Inflammatory macrophage treated with lipopolysaccharide for 1 hour (primary cell): ENCODE data around the gene SLC6A8.
"Not testable (repeated sequence)": the region's sequence is repeated elsewhere in the genome, so short reads cannot be mapped to it uniquely, and the experiment has no call there.

Source experiments
- DNase-seq, 2 donors: peaks; one replicate each; pipeline ENCODE4 v3.0.0-alpha.2; 2020 to 2022

The SLC6A8 gene

DNA sequence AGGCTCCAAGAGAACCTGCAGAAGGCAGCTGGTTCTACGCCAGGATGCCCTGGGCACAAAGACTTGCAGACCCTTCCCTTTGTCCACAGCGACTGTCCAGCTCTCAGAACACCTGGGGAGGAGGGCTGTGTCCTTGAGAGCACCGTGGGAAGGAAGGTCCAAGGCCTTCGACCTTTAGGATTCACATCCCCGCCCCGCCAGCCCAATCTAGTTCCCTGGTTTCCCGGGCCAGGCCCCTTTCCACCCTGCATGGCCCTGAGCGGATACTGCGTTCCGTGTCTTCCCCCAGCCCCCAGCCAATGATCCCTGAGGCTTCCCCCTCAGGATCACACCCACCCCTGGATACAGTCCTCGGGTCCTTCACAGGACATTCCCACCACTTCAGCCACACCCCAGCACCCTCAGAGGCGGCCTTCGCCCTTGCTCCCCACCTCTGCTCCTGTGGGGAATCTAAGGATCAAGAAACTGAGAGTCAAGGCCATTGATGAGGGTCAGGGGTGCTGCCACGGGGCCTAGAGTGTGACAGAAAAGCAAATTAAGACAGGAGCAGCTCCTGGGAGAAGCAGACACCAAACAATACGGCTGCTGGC, 46.0 kb downstream of the SLC6A8 start:
- DNase-seq: no peak

DNA sequence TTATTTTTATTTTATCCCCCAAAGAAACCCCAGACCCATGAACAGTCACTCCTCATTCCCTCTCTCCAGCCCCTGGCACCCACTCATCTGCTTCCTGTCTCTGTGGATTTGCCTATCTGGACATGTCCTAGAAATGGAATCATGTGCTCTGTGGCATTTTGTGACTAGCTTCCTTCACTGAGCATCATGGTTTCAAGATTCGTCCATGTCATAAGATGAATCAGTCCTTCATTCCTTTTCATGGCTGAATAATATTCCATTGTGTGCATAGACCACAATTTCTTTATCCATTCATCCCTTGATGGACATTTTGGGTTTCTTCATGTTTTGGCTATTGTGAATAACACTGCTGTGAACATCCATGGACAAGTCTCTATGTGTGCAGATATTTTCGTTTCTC, 47.1 kb downstream of the SLC6A8 start:
- DNase-seq: no peak

DNA sequence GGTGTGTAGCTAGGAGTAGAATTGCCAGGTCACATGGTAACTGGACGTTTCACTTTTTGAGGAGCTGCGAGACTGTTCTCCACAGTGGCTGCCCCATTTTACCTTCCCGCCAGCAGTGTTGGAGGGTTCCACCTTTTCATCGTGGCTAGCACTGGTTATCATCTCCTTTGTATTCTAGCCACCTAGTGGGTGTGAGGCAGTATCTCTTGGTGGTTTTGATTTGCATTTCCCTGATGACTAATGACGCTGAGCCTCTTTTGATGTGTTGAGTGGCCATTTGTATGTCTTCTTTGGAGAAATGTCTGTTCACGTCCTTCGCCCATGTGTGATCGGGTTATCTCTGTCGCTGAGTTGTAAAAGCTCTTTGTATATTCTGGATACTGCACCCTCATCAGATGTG, 47.5 kb downstream of the SLC6A8 start:
- DNase-seq: no peak

DNA sequence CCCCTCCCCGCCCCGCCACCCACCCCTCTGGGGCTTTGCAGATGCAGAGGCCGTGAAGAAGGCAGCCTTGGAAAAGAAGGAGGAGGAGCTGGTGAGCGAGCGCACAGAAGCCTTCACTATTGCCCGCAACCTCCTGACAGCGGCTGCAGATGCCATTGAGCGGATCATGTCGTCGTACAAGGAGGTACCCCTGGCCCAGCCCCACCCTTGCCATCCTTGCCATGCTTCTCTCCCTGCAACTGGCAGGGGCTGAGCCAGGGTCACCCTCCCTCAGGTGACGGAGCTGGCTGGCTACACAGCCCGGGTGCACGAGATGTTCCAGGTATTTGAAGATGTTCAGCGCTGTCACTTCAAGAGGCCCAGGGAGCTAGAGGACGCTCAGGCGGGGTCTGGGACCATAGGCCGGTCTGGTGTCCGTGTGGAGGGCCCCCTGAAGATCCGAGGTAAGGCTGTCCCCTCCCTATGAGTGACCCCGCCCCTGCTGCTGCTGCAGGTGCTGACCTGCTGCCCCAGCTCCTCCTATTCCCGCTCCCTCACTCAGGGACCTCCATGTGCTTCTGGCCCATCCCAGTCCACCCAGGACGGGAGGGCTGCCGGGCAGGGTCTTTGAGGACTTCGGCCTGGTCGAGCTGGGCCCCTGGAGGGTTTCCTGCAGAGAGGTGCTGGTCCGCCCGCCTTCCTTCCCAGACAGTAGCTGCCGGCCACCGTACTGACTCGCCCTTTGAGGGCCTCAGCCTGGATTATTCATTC, 48.5 kb downstream of the SLC6A8 start:
- no peak for DNase-seq

DNA sequence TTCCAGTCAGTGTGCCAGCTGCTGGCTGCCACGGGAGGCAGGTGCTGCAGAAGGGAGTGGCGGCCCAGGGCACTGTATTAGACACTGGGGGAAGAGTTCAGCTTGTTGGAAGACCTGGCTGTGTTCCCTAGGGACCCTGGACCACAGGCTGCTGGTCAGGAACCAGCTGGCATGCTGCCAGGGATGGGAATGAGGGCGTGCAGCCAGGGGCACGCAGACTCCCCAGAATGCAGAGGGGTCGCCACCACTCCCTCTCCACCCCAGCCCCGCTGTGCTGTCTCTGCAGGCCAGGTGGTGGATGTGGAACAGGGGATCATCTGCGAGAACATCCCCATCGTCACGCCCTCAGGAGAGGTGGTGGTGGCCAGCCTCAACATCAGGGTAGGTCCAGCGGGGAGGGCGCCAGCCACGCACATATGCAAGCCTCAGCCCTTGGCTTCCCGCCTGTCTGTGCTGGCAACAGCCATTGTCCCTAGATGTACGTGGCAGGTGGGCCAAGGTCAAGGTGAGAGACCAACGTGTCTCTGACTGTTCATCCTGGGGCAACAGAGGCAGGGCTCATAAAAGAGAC, 49.2 kb downstream of the SLC6A8 start:
- no peak for DNase-seq

DNA sequence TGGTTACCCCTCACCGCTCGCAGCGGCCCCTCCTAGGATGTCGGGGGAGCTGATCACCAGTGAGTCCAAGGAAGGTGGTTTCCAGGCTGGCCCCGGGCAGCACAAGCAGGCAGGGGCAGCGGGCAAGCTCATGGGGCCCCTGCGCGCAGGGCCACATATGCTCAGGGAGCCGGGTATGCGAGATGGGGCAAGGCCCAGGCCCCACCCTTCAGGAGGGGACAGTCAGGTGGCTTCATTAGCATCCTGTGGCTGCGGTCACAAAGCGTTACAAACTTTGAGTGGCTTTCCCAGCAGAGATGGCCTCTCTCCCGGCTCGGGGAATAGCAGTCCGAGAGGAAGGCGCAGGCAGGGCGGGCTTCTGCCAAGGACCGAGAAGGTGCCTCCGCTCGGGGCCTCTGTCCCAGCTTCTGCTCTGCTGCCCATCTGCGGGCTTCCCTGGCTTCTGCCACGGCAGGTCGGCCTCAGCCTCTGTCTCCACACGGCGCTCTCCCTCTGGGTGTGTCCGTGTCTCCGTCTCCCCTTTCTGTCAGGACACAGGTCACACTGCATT, 50.4 kb downstream of the SLC6A8 start:
- DNase-seq: no peak

DNA sequence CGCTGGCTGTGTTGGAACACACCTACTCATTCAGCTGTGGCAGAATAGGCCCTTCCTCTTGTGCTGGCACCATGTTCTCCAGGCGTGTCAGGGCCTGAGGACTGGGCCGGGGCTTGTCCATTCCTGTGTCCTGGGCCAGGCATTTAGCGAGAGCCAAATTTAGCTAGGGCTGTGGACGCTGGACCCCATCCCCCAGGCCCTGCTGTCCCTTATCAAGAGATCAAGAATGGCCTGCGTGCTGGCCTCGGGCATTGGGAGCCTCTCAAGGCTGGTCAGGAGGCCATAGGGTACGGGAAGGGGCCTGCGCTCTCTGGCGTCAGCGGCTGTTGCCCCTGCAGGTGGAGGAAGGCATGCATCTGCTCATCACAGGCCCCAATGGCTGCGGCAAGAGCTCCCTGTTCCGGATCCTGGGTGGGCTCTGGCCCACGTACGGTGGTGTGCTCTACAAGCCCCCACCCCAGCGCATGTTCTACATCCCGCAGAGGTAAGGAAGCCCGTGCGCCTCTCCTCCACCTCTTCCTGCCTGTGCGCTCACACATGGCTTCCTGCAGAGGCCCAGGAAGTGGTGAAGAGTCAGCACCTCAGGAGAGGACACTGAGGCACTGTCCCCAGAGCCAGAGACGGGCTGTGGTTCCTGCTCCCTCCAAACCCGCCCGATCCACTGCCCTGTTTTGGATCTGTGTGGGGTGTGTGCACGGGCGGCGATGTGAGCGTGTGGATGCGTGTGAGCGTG, 52.2 kb downstream of the SLC6A8 start:
- no peak for DNase-seq

DNA sequence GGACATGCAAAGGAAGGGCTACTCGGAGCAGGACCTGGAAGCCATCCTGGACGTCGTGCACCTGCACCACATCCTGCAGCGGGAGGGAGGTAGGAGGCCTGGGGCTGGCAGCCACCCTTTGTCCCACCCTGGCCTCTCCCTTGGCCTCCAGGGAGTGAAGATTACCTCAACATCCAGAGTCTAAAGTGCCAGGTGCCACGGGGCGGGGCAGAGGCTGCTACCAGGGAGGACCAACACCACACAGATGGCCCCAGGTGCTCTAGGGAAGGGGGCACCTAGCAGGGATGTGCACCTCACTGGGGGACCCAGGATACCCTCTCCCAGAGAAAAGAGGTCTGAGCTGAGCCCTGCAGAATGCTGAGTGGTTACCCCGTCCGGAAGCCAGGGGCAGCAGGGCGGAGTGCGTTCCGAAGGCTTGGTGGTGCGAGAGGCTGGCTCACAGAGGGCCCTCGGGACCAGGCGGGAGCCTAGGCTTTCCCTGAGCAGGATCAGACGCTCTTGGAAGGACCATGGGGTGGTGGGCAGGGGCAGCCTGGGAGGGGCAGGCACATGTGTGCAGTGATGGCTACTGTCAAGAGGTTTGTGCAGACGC, 53.0 kb downstream of the SLC6A8 start:
- DNase-seq: no peak

DNA sequence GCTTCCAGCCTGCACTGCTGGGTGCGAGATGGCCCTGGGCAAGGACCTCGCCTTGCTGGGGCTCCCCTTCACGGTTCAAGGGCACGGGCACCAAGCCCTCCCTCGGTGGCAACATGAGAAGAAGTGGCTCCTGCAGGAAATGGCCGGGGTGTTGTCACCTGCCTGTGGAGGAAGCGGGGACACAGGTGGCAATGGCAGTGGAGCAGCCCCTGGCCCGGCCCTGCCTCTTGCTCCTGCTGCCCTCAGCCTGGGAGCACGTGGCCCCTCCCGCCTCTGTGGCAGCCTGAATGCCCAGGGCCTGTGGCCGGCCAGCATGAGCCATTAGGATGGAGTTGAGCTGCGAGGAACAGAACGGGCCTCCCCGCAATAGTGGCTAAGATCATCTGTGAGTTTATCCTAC, 53.7 kb downstream of the SLC6A8 start:
- no peak for DNase-seq

DNA sequence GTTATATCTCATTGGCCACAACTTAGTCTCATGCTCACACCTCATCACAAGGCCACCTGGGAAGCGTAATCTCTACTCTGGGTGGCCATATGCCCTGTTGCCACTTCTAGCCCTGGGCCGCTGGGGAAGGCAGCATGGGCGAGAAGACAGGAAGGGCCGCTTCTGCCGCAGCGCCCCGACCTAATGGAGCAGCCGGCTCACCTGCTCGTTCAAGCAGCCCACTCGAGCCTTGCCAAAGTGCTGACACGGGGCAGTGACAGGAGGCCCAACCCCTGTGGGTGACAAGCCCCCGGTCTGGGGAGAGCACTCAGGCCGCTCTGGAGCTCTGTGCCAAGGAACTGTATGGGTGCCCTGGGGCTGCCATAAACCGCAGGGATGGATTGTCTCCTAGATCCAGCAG, 54.4 kb downstream of the SLC6A8 start:
- DNase-seq: not testable (repeated sequence)

DNA sequence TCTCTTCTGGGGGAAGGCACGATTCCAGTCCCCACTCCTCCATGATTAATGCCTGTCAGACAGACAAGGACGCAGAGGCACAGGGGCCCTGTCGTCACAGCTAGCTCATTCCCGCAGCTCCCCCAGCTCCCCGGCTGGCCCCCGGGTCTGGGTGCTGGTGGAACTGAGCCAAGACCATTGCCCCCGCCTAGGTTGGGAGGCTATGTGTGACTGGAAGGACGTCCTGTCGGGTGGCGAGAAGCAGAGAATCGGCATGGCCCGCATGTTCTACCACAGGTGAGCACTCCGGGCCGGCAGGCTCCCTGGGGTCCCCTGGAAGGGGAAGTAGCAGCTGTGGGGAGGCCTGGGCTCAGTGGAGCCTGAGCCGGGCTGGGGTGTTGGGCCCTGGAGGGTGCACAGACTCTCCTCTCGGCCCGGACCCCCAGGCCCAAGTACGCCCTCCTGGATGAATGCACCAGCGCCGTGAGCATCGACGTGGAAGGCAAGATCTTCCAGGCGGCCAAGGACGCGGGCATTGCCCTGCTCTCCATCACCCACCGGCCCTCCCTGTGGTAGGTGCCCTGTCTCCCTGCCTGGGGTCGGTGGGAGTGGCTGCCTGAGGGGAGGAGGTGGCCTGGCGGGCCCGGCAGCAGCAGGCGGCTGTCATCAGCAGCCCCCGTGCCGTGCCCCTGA, 55.2 kb downstream of the SLC6A8 start:
- not testable (repeated sequence) for DNase-seq

DNA sequence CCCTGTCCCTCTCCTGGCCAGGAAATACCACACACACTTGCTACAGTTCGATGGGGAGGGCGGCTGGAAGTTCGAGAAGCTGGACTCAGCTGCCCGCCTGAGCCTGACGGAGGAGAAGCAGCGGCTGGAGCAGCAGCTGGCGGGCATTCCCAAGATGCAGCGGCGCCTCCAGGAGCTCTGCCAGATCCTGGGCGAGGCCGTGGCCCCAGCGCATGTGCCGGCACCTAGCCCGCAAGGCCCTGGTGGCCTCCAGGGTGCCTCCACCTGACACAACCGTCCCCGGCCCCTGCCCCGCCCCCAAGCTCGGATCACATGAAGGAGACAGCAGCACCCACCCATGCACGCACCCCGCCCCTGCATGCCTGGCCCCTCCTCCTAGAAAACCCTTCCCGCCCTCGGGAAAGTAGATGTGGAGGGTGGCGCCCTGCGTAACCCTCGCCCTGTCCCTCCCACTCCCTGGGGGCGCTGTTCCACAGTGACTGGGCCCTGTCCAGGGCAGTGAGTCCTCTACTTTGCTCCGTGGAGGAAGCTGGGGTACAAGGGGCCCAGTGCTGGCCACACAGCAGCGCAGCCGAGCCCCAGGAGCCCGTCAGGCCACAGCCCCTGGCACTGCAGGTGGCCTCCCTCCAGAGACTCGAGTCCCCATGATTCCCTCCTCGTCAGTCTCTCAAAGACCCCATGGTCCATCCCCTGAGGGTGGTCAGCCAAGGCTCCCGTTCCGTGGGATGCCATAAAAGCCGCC, 55.9 kb downstream of the SLC6A8 start:
- DNase-seq: not testable (repeated sequence)

DNA sequence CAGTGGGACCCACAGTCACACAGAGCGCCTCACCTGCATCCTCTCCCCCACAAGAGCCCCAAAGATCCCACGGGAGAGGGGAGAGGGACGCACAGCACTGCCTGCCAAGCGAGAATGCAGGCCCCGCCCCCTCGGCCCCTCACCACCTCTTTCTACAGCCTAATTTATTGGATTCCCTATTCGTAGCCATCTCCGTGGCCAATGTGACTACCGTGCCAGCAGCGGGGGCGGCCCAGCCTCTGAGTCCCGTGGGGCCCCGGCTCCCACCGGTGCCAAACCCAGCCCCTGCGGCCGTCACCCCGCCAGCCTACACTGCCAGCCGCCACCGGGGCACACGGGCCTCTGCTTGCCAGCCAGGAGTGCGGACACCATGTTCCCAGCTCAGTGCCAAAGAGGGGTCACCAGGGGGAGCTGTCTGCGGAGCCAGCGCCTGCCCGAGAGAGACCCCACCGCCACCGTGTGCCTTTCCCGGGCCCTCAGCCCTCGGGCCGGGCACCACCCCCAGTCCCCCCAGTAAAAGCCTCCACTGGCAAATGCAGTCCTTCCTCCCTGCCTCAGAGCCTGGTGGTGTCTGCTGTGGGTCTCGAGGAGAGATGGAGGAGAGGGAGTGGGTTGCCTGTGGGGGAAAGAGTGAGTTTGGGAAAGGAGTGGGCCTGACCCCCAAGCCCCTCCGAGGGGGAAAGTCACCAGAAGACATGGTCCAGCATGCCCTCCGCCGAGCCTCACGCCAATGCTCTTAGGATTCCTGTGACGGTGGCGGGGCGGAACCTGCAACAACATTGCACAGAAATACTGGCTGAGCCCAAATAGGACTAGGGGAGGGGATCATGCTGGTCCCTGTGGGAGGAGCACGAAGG, 56.7 kb downstream of the SLC6A8 start:
- DNase-seq: no peak

DNA sequence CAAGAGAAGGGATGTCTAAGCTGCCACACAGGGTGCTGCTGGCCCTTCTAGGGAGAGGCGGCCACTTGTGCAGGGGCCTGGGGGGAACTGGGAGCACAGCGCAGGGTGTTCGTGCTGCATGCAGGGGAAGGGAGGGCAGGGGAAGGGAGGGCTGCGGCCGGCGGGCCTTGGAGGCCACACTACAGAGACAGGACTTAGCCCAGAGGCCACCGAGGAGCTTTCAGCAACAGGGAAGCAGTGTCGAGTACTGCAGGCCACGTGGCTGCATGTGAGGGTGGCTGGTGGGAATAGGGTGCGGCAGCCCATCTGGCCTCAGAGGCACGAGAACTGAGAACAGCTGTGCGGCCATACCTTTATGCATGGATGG, 57.3 kb downstream of the SLC6A8 start:
- DNase-seq: not testable (repeated sequence)
